AG04450 (cell line): ENCODE measurements around the gene GGTLC3. TPM values are rescaled to one million over a fixed set of nuclear protein-coding genes. Genes with fewer than 3 reads are reported as not detected.
"Not testable (repeated sequence)": the region's sequence is repeated elsewhere in the genome, so short reads cannot be mapped to it uniquely, and the experiment has no call there.

ENCODE experiments used
- CTCF ChIA-PET: fragments of 300-600, 350-600 bp; formaldehyde crosslinking; extraction: SDS; loops from one replicate; lab custom pipeline; 2022; ENCODE audit warnings: antibody characterized with exemption, inconsistent platforms; lab: Charles Lee
- POLR2A ChIA-PET: fragments of 350-600 bp; formaldehyde crosslinking; extraction: SDS; loops from one replicate; lab custom pipeline; 2021; ENCODE audit warnings: antibody characterized with exemption, inconsistent platforms; lab: Yijun Ruan, JAX
- DNase-seq: peaks from one replicate; pipeline ENCODE4 v3.0.0-alpha.2; 2011; ENCODE audit warnings: low read depth, low spot score
- H3K27ac ChIP-seq: one replicate; pipeline ENCODE4 v1.5.1; 2012; ENCODE audit warnings: low read depth, low read length, control low read depth
- H3K27me3 ChIP-seq: one replicate; pipeline ENCODE4 v1.6.0; 2012; ENCODE audit warnings: low read length; ENCODE audit not compliant: control insufficient read depth, insufficient read depth
- H3K4me3 ChIP-seq: 2 replicates; pipeline ENCODE4 v1.5.1; 2011; ENCODE audit warnings: mild to moderate bottlenecking, low read depth, low read length, control low read depth
- H3K9me3 ChIP-seq: 2 replicates; pipeline ENCODE4 v1.5.1; 2012; ENCODE audit warnings: low read length; ENCODE audit not compliant: control insufficient read depth, insufficient read depth
- polyA minus RNA-seq: library from RNA; depleted of rRNA, polyadenylated mRNA; stranded (reverse); fragments of >200 nt; gene quantifications from 2 replicates; pipeline ENCODE4 v1.2.3, GENCODE V29; 2011; rRNA and poly(A)+ RNA removed
- polyA plus RNA-seq: library from polyadenylated mRNA; depleted of rRNA; stranded (reverse); fragments of >200 nt; gene quantifications from 2 replicates; pipeline ENCODE4 v1.2.3, GENCODE V29; 2011; rRNA removed

The GGTLC3 gene
- polyA plus RNA-seq = not detected in 2 replicates
- not detected in 2 replicates for polyA minus RNA-seq

GRCh38 chr22:18518061-18518460 lies at the start of gene GGTLC3:
GGTLC3 (minus strand) TSS chr22:18518161; CDS start chr22:18517897, 264 bp downstream.
- H3K27ac ChIP-seq, POLR2A ChIA-PET, CTCF ChIA-PET, DNase-seq, H3K9me3 ChIP-seq, H3K4me3 ChIP-seq, H3K27me3 ChIP-seq: not testable (repeated sequence)

GRCh38 chr22:18560099-18560974 lies 42.4 kb upstream of the GGTLC3 start:
- H3K4me3 ChIP-seq, POLR2A ChIA-PET, CTCF ChIA-PET: not testable (repeated sequence)

GRCh38 chr22:18558939-18559338 lies 41.0 kb upstream of the GGTLC3 start:
- CTCF ChIA-PET, POLR2A ChIA-PET, H3K9me3 ChIP-seq, H3K27me3 ChIP-seq, H3K4me3 ChIP-seq, H3K27ac ChIP-seq, DNase-seq: not testable (repeated sequence)

More at GRCh38 chr22:18560099-18560974, 42.4 kb upstream of the GGTLC3 start:
- not testable (repeated sequence) for H3K27me3 ChIP-seq, H3K9me3 ChIP-seq, DNase-seq, H3K27ac ChIP-seq

- CTCF ChIA-PET, POLR2A ChIA-PET, H3K27ac ChIP-seq: not testable (repeated sequence)
Observed at GRCh38 chr22:18558516-18558915, 40.6 kb upstream of the GGTLC3 start.

GRCh38 chr22:18554280-18555256 lies 36.6 kb upstream of the GGTLC3 start:
- H3K4me3 ChIP-seq, DNase-seq, CTCF ChIA-PET, H3K9me3 ChIP-seq, H3K27ac ChIP-seq, POLR2A ChIA-PET, H3K27me3 ChIP-seq: not testable (repeated sequence)

More at GRCh38 chr22:18558516-18558915, 40.6 kb upstream of the GGTLC3 start:
- H3K27me3 ChIP-seq, H3K4me3 ChIP-seq, DNase-seq, H3K9me3 ChIP-seq: not testable (repeated sequence)

DNA sequence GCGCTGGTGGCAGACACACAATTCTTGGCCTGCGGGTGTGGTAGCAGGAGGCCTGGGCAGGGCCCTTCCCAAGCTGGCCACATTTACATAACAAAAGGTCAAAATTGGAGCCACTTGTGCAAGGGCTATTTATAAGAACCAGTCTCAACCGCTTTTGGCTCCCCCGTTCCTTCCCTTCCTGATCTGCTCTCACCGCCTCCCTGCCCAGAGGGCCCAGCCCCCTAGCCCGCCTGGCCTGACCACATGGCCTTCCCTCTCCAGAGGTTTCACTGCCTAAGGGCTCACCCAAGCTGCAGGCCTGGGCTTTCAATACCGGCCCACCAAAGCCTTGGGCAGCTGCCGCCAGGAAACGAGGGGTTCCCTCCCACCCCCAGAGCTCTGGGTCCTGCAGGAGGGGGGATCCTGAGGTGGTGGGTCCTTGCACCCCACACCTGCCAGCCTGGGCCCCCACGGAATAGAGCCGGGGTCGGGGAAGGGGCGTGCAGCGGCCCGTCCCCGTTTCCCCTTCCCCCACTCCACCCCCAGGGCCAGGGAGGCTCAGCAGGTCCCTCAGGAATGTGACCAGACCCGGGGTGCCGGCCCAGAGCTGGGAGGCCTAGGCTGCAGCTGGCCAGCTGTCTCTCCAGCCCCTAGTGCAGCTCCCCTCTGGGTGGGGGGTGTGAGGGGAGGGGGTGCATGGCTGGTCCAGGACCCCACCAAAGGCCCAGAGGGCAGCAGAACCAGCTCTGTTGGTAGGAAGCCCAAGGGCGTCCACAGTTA lies 35.1 kb upstream of the GGTLC3 start:
- H3K27ac ChIP-seq, DNase-seq, H3K27me3 ChIP-seq, H3K4me3 ChIP-seq, POLR2A ChIA-PET, H3K9me3 ChIP-seq, CTCF ChIA-PET: not testable (repeated sequence)

GRCh38 chr22:18551046-18551445 lies 33.1 kb upstream of the GGTLC3 start:
- H3K27ac ChIP-seq, H3K9me3 ChIP-seq, H3K4me3 ChIP-seq, DNase-seq, CTCF ChIA-PET, H3K27me3 ChIP-seq, POLR2A ChIA-PET: not testable (repeated sequence)

DNA sequence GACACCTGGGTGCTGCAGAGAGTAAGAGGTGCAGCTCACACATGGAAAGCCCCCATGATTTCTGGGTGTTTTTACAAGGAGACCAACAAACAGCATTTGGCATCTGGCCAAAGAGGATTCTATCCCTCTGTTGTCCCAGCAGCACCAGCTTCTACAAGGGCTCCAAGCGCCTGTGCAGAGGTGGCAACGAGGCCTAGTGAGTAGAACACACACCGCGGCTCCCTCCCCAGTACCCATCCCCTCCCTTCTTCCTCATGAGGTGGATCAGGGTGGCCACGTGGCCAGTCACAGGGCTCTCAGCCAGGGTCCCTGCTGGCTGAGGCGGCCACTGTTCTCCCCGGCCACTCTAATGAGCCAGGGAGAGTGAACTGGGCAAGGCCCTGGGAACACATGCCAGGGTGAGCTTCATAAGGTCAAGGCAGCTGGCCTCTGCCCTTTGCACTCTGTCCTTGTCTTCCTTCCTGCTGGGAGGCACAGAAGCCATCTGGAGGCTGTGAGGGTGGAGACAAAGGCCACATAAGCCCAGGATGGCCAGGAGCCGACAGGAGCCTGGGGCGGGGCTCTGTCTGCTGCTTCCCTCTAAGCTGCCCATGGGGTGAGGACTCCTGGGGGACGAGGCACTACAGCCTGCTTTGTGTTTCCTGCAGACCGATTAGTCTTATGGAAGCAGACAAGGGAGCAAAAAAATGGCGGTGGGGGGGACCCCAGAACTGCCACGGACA lies 31.7 kb upstream of the GGTLC3 start:
- H3K27ac ChIP-seq, POLR2A ChIA-PET, H3K9me3 ChIP-seq, H3K27me3 ChIP-seq, H3K4me3 ChIP-seq, CTCF ChIA-PET, DNase-seq: not testable (repeated sequence)

DNA sequence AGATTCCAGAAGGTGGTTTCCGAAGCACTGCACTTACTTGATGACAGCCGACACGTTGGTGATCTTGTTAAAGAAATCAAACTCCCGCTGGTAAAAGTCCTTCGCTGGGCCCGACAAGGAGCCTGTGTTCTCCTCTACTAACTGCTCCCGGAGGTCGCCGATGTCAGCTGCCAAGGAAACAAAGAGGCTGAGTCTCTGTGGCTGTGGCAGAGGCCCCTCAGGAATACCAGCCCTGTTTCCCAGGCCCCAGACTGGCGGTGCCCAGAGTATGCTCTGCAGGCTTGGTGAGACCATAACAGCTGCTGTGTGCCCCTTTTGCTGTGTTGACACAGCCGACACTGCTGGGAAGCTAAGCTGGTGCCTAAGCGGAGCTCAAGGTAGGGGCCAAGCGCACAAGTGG lies 26.7 kb upstream of the GGTLC3 start:
- DNase-seq, CTCF ChIA-PET, H3K27ac ChIP-seq, POLR2A ChIA-PET, H3K9me3 ChIP-seq, H3K4me3 ChIP-seq, H3K27me3 ChIP-seq: not testable (repeated sequence)

GRCh38 chr22:18543400-18543799 lies 25.4 kb upstream of the GGTLC3 start:
- H3K4me3 ChIP-seq, H3K9me3 ChIP-seq, CTCF ChIA-PET, H3K27me3 ChIP-seq, H3K27ac ChIP-seq, POLR2A ChIA-PET, DNase-seq: not testable (repeated sequence)
